Stimulated activated CD8-positive, alpha-beta memory T cell treated with anti-CD3 and anti-CD28 coated beads, Interleukin-15, amount 100 ng/mL, for 48 hours (primary cell): ENCODE results near the gene RPS6KA4.
"Not testable (repeated sequence)": the region's sequence is repeated elsewhere in the genome, so short reads cannot be mapped to it uniquely, and the experiment has no call there.

Experiments
- DNase-seq, 2 donors: peaks; one replicate each; pipeline ENCODE4 v3.0.0-alpha.2; 2020; ENCODE audit warnings: low read depth in 2 of 2

Gene RPS6KA4

GRCh38 chr11:64385945-64386704 lies 27.2 kb downstream of the RPS6KA4 start:
- DNase-seq = peak in 1 of 2 donors; percentile 5

GRCh38 chr11:64387916-64388315 lies 29.0 kb downstream of the RPS6KA4 start:
- DNase-seq = no peak

GRCh38 chr11:64388894-64389293 lies 29.9 kb downstream of the RPS6KA4 start:
- no peak for DNase-seq

GRCh38 chr11:64389851-64390250 lies 30.9 kb downstream of the RPS6KA4 start:
- no peak for DNase-seq

- DNase-seq = no peak
Measured at GRCh38 chr11:64390558-64390957, 31.6 kb downstream of the RPS6KA4 start.

GRCh38 chr11:64391839-64392238 lies 32.9 kb downstream of the RPS6KA4 start:
- no peak for DNase-seq

GRCh38 chr11:64395545-64396078 lies 36.6 kb downstream of the RPS6KA4 start:
- no peak for DNase-seq

- no peak for DNase-seq
Measured at GRCh38 chr11:64396079-64396591, 37.2 kb downstream of the RPS6KA4 start.

GRCh38 chr11:64400102-64400501 lies 41.1 kb downstream of the RPS6KA4 start:
- no peak for DNase-seq

- no peak for DNase-seq
Measured at GRCh38 chr11:64400667-64401066, 41.7 kb downstream of the RPS6KA4 start.

GRCh38 chr11:64401775-64402174 lies 42.8 kb downstream of the RPS6KA4 start:
- no peak for DNase-seq

- DNase-seq = no peak
Measured at GRCh38 chr11:64403106-64403505, 44.1 kb downstream of the RPS6KA4 start.

GRCh38 chr11:64406221-64406946 lies 47.4 kb downstream of the RPS6KA4 start:
- DNase-seq = no peak

- no peak for DNase-seq
Measured at GRCh38 chr11:64407221-64407620, 48.3 kb downstream of the RPS6KA4 start.

- DNase-seq = no peak
Measured at GRCh38 chr11:64407630-64408029, 48.7 kb downstream of the RPS6KA4 start.

- no peak for DNase-seq
Measured at GRCh38 chr11:64409278-64409677, 50.3 kb downstream of the RPS6KA4 start.

- DNase-seq = no peak
Measured at GRCh38 chr11:64409707-64410403, 50.9 kb downstream of the RPS6KA4 start.

- no peak for DNase-seq
Measured at GRCh38 chr11:64410404-64410734, 51.4 kb downstream of the RPS6KA4 start.

- DNase-seq = no peak
Measured at GRCh38 chr11:64413417-64413816, 54.5 kb downstream of the RPS6KA4 start.

- no peak for DNase-seq
Measured at GRCh38 chr11:64415286-64415685, 56.3 kb downstream of the RPS6KA4 start.

- DNase-seq = no peak
Measured at GRCh38 chr11:64415996-64416728, 57.2 kb downstream of the RPS6KA4 start.

GRCh38 chr11:64418233-64418632 lies 59.3 kb downstream of the RPS6KA4 start:
- not testable (repeated sequence) for DNase-seq
